Ectodermal cell (in vitro differentiated cells): ENCODE results near the gene MID2.

Experiments used
- H3K27ac ChIP-seq: 2 replicates; pipeline ENCODE4 v1.7.0; 2013; ENCODE audit warnings: mild to moderate bottlenecking, low read depth, low read length; ENCODE audit not compliant: insufficient read depth, poor library complexity, severe bottlenecking
- H3K27me3 ChIP-seq: 2 replicates; pipeline ENCODE4 v1.7.0; 2013; ENCODE audit warnings: mild to moderate bottlenecking, low read length; ENCODE audit not compliant: insufficient read depth, control insufficient read depth, poor library complexity, severe bottlenecking
- H3K36me3 ChIP-seq: one replicate; pipeline ENCODE4 v1.7.0; 2013; ENCODE audit warnings: low read length; ENCODE audit not compliant: control insufficient read depth, insufficient read depth
- H3K4me1 ChIP-seq: one replicate; pipeline ENCODE4 v1.7.0; 2013; ENCODE audit warnings: low read length; ENCODE audit not compliant: control insufficient read depth, insufficient read depth
- H3K4me3 ChIP-seq: 2 replicates; pipeline ENCODE4 v1.7.0; 2013; ENCODE audit warnings: low read depth, low read length, control low read depth; ENCODE audit not compliant: insufficient read depth
- H3K9me3 ChIP-seq: 2 replicates; pipeline ENCODE4 v1.7.0; 2013; ENCODE audit warnings: mild to moderate bottlenecking, low read length, moderate library complexity; ENCODE audit not compliant: control insufficient read depth
- WGBS, 2 experiments: methylation state at CpG; one replicate each; pipeline ENCODE4 v1.1.7; 2013; ENCODE audit warnings: missing lambda C conversion rate in 2 of 2; 5-methylcytosine and 5-hydroxymethylcytosine counted together

The MID2 gene

DNA sequence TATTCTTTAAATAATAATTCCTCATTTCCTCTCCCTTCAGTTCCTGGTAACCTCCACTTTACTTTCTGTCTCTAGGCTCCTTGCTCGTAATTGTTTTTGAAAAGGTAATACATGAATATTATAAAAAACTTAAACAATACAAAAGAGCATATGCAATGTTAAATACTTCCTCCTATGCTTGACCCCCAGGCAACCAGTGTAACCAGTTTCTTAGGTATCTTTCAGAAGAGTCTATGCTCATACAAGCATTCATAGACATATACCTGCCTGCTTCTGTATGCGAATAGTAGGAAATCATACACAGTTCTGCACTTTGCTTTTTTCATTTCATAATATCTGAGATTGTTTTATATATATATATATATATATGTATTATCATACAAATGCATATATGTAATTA is 2.6 kb upstream of the MID2 start:
- 100% methylated on average over 1 of the region's 2 CpGs; no CpG with 5 or more reads in 1 of the 2 experiments for WGBS, 2 experiments
- peaks cover 40% of the 10 kb centered on the region for H3K27me3 ChIP-seq
- H3K36me3 ChIP-seq: no peaks in the 10 kb centered on the region
- no peak overlapping the region for H3K27ac ChIP-seq
- no peaks in the 10 kb centered on the region for H3K4me1 ChIP-seq
- no peaks in the 10 kb centered on the region for H3K9me3 ChIP-seq
- no peak overlapping the region for H3K4me3 ChIP-seq

DNA sequence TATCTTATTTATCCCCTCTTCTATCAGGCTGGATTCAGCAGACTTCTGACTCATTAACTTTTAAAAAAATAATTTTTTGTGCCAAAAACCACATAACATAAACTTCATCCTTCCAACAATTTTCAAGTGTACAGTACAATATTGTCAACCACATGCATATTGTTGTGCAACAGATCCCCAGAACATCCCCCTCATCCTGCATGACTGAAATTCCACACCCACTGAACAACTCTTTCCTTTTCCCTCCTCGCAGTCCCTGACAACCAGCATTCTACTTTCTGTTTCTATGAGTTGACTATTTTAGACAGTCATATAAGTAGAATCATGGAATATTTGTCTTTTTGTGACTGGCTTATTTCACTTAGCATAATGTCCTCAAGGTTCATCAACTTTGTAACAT is 2.2 kb upstream of the MID2 start:
- H3K9me3 ChIP-seq: no peaks in the 10 kb centered on the region
- H3K4me1 ChIP-seq: no peaks in the 10 kb centered on the region
- WGBS, 2 experiments: 100% methylated on average over 1 of the region's 1 CpG; no CpG with 5 or more reads in 1 of the 2 experiments
- H3K4me3 ChIP-seq: no peak overlapping the region
- no peak overlapping the region for H3K27ac ChIP-seq
- no peaks in the 10 kb centered on the region for H3K36me3 ChIP-seq
- H3K27me3 ChIP-seq: peaks cover 40% of the 10 kb centered on the region

DNA sequence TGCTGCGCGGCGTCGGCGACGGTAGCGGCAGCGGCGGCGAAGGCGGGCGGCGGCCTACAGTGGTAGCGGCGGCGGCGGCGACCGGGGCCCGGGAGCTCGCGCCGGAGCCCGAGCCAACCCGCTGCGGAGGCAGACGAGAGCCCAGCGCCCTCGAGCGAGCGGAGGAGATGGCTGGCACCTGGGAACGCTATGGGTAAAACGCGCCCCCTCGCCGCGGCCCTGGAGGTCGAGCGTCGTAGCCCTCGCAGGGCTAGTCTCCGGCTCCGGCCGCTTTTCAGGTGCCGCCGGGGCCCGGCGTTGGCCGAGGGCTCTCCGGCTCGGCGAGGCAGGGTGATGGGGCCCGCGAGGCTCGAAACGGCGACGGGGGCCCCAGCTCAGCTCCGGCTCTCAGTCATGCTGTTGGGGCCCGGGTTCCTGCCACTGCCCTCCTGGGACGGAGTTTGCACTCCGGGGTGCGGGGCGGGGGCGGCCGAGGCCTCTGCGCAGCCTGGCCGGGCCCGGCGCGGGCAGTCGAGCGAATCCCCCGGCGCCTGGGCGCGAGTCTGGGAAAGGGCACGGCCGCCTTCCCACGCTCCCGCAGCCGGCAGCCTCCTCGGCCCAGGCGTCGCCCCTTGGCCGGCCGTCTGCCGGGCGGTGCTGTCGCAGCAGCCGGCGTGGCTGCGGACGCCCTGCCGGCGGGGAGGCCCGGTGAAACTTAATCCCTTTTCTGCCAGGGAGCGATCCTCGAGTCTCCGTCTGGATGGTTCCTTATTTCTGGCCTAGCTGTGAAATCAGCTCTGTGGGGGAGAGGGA is 768 bp downstream of the MID2 start:
- Histone ChIP-seq H3K36me3 (no peaks in the 10 kb centered on the region), H3K27ac (no peak overlapping the region), H3K27me3 (peaks cover 40% of the 10 kb centered on the region), H3K9me3 (no peaks in the 10 kb centered on the region), H3K4me3 (peak overlapping the region; percentile 39), H3K4me1 (no peaks in the 10 kb centered on the region)
- 0% methylated on average over 100 of the region's 100 CpGs for WGBS, 2 experiments

DNA sequence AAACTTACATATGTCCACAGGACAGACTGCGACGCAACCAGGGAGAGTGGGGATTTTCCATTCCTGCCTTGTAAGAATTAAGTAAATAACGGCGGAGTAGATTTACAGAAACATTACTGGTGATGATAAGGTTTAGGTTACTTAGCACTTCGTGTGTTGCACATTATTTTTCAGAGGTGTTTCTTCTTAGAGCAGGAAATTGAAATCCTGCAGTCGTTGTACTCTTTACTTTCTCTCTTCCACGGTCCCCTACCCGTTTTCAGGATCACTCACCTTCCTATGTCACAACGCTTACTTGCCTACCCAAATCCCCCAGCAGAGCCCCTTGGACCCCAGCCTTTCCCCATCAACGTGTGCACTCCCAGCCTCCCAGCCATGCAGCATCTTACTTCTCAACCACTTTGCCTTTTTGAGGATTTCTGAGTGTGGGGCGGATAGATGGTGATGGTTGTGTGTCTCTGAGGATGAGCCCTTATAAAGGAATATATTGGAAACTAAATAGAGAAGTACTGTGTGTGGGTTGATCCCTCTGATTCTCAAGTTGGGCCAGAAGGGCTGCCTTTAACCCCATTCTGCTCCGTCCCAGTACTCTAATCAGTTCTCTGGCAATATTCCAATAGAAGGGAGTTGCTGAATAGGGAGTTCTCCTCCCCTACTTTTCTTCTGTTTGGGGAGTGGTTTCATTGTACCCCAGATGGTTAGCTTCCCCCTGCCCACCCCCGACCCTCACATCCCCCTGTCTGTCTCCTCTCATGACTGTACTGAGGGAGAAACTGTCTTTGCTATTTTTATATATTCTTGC is 1.6 kb downstream of the MID2 start:
- peak overlapping the region; percentile 39 for H3K4me3 ChIP-seq
- H3K4me1 ChIP-seq: no peaks in the 10 kb centered on the region
- WGBS, 2 experiments: 45 to 55% methylated on average over 11 to 12 of the region's 13 CpGs
- H3K27me3 ChIP-seq: peaks cover 40% of the 10 kb centered on the region
- no peak overlapping the region for H3K27ac ChIP-seq
- H3K9me3 ChIP-seq: no peaks in the 10 kb centered on the region
- H3K36me3 ChIP-seq: no peaks in the 10 kb centered on the region

DNA sequence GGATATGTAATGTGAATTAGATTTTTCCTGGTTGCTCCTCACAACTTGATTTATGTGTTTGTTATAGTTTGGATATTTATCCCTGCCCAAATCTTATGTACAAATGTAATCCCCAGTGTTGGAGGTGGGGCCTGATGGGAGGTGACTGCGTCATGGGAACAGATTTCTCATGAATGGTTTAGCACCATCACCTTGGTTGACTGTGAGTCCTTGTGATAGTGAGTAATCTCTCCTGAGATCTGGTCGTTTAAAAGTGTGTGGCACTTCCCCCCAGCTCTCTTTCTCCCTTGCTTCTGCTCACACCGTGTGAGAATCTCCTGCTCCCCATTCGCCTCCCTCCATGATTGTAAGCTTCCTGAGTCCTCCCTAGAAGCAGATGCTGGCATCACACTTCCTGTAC is 2.2 kb downstream of the MID2 start:
- Histone ChIP-seq H3K4me3 (no peak overlapping the region), H3K27ac (no peak overlapping the region), H3K4me1 (no peaks in the 10 kb centered on the region), H3K27me3 (peaks cover 40% of the 10 kb centered on the region), H3K9me3 (no peaks in the 10 kb centered on the region), H3K36me3 (no peaks in the 10 kb centered on the region)
- WGBS, 2 experiments: 70 to 74% methylated on average over 4 of the region's 4 CpGs

DNA sequence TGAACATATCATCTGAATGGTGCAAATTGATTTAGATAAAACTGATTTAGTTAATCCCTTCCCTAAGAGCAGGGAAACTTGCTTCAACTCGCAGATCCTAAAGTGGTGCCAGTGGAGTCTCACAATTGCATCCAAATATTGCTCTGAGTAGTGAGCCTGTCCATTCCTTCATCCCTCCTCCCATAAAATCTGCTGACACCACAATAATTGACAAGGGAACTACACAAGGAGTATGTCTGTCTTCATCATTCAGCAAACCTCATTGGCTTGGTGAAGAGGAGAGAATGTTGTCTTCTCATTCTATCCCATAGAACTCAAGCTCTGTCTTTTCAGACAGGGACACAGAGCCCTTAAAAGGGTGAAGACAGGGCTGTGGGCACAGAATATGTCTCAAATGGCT is 4.2 kb downstream of the MID2 start:
- Histone ChIP-seq H3K36me3 (no peaks in the 10 kb centered on the region), H3K27ac (no peak overlapping the region), H3K4me1 (no peaks in the 10 kb centered on the region), H3K4me3 (no peak overlapping the region), H3K27me3 (peaks cover 29% of the 10 kb centered on the region), H3K9me3 (no peaks in the 10 kb centered on the region)
- WGBS, 2 experiments: 90 to 100% methylated on average over 1 of the region's 1 CpG

DNA sequence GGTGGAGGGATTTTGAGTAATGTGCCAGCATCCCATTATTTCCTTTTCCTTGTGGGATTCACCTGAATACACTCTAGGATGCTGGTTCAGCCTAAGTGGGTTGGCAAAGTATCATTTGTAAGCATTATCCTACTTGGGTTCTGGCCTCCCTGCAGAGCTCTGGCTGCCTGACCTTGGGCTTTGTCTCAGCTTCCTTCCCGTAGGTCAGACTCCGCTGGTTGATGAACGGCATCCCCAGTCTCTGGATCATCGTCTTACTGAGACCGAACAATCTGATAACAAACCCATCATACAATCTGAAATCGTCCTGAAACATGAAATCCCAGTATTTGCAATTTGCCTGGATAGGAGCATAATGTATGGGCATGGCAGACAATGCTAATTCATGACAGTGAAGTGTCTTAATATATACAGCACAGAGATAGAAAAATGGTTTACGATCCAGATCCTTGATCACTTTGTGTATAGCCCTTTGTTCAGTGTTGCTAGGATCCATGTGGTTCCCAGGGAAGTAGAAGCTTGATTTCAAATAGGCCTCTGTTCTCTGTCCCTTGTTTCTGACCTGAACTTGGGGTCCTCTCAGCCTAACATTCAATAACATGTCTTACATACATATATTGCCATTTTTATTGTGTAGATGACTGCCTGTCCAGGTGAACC is 5.5 kb downstream of the MID2 start:
- no peaks in the 10 kb centered on the region for H3K4me1 ChIP-seq
- WGBS, 2 experiments: 87 to 94% methylated on average over 5 to 7 of the region's 7 CpGs

DNA sequence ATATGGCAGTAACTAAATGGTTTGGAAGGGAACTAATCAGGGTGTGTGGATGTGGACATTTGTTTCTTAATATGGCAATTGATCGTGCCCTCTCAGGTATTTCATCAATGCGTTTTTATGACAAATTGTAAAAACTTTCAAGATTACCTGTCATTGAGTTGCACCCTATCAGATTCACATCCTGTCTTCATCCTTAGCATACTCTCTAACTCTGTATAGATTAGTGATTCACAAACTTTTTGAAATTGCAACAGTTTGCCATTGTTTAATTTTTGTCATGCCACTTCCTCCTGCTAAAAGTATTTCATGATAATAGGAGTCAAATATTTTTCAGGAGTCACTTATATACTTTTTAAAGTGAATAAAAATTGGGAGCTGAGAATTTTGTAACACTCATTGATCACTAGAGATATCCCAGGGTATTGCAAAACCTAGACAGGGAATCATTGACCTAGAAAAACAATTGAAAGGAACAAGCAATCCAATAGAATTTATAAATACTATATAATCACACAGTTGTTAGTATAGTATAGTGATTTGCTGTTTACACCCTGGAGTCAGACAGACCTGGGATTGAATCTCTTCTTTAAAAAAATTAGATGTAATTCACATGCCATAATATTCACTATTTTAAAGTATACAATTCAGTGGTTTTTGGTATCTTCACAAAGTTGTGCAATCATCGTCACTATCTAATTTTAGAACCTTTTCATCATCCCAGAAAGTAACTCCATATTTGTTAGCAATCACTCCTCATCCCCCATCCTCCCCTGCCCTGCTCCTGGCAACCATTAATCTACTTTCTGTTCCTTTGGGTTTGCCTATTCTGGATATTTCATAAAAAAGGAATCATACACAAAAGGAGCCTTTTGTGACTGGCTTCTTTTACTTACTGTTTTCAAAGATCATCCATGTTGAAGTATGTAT is 8.9 kb downstream of the MID2 start:
- Histone ChIP-seq H3K36me3 (no peaks in the 10 kb centered on the region), H3K4me3 (no peak overlapping the region), H3K9me3 (no peaks in the 10 kb centered on the region), H3K27ac (no peak overlapping the region), H3K4me1 (no peaks in the 10 kb centered on the region), H3K27me3 (no peaks in the 10 kb centered on the region)
- 80 to 95% methylated on average over 3 of the region's 3 CpGs for WGBS, 2 experiments

More for the DNA sequence above, 5.5 kb downstream of the MID2 start:
- Histone ChIP-seq H3K27me3 (peaks cover 18% of the 10 kb centered on the region), H3K36me3 (no peaks in the 10 kb centered on the region), H3K27ac (no peak overlapping the region), H3K9me3 (no peaks in the 10 kb centered on the region), H3K4me3 (no peak overlapping the region)

DNA sequence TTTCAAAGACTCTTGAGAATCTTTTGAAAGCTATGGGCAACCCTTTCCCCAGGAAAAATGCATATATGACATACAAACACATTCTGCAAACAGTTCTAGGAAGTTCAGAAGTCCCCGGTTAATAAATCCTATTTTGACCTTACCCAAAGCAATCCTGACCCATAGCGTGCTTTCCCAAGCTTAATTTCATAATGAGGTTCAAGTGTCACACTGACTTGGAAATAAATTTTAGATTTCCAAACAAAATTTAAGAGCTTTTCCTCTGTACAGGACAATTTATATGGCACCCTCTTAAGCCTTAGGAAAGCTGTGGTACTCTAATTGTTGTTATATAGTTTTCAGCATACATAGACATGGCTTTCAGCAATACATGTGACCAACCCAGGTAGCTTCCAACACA is 11.3 kb downstream of the MID2 start:
- no peaks in the 10 kb centered on the region for H3K9me3 ChIP-seq
- H3K4me3 ChIP-seq: no peak overlapping the region
- 87 to 95% methylated on average over 2 of the region's 2 CpGs for WGBS, 2 experiments
- H3K27me3 ChIP-seq: no peaks in the 10 kb centered on the region
- H3K27ac ChIP-seq: no peak overlapping the region
- H3K36me3 ChIP-seq: no peaks in the 10 kb centered on the region
- H3K4me1 ChIP-seq: no peaks in the 10 kb centered on the region
